Chondrocyte (in vitro differentiated cells): ENCODE results near the gene MPHOSPH6. TPM values are rescaled to one million over a fixed set of nuclear protein-coding genes. Genes with fewer than 3 reads are reported as not detected.

Source experiments
- DNase-seq: peaks from one replicate; pipeline ENCODE4 v3.0.0; 2021; ENCODE audit warnings: mixed read lengths, low spot score
- H3K27ac Mint-ChIP-seq: one replicate; pipeline ENCODE4 v1.8.0; 2021; ENCODE audit warnings: mild to moderate bottlenecking, moderate library complexity, mixed read lengths; ENCODE audit not compliant: unreplicated experiment
- H3K27me3 Mint-ChIP-seq: 2 replicates; pipeline ENCODE4 v1.8.0; 2021; ENCODE audit warnings: low read depth, mixed read lengths
- H3K36me3 Mint-ChIP-seq: 2 replicates; pipeline ENCODE4 v1.8.0; 2021; ENCODE audit warnings: low read depth, mixed read lengths
- H3K4me1 Mint-ChIP-seq: 2 replicates; pipeline ENCODE4 v1.8.0; 2021; ENCODE audit warnings: low read depth, mild to moderate bottlenecking, mixed read lengths
- H3K4me3 Mint-ChIP-seq: one replicate; pipeline ENCODE4 v1.8.0; 2021; ENCODE audit warnings: mild to moderate bottlenecking, moderate library complexity, mixed read lengths; ENCODE audit not compliant: unreplicated experiment
- H3K9me3 Mint-ChIP-seq: 2 replicates; pipeline ENCODE4 v1.8.0; 2021; ENCODE audit warnings: low read depth, mixed read lengths
- total RNA-seq: library from RNA; stranded (reverse); gene quantifications from 3 replicates; pipeline ENCODE4 v1.2.1, GENCODE V29; 2021
- TF ChIP-seq, protein P1 (sequence below): fragments of 200-600 bp; sonication (generic); IDR thresholded peaks from 2 replicates; pipeline ENCODE4 v1.5.0; 2021; ENCODE audit warnings: antibody characterized with exemption, mild to moderate bottlenecking, moderate library complexity

MPHOSPH6 gene
- total RNA-seq, 1 donor from 2014 or later: 14.6 TPM

DNA sequence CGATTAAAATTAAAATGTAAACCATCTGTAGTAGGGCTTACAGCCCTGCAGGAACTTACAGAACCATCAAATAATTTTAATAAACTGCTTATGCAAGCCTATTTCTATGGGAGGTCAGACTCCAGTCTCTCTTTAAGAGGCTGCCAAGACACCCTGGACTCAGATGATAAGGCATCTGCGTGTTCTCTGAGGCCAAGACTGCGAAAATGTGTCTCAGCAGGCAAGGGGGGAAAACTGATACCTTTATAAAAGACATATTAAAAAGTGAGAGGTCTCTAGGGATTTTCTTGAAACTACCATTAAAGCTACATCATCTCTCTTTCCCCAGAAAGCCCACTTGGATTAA, 32.2 kb downstream of the MPHOSPH6 start:
- Mint-ChIP-seq H3K27me3 (no peaks in the 10 kb centered on the region), H3K4me1 (peaks cover 7% of the 10 kb centered on the region), H3K9me3 (peaks cover 3% of the 10 kb centered on the region), H3K27ac (no peak overlapping the region), H3K36me3 (no peaks in the 10 kb centered on the region), H3K4me3 (no peak overlapping the region)
- no peak for DNase-seq
- TF ChIP-seq, protein P1, sequence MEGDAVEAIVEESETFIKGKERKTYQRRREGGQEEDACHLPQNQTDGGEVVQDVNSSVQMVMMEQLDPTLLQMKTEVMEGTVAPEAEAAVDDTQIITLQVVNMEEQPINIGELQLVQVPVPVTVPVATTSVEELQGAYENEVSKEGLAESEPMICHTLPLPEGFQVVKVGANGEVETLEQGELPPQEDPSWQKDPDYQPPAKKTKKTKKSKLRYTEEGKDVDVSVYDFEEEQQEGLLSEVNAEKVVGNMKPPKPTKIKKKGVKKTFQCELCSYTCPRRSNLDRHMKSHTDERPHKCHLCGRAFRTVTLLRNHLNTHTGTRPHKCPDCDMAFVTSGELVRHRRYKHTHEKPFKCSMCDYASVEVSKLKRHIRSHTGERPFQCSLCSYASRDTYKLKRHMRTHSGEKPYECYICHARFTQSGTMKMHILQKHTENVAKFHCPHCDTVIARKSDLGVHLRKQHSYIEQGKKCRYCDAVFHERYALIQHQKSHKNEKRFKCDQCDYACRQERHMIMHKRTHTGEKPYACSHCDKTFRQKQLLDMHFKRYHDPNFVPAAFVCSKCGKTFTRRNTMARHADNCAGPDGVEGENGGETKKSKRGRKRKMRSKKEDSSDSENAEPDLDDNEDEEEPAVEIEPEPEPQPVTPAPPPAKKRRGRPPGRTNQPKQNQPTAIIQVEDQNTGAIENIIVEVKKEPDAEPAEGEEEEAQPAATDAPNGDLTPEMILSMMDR: no peak

DNA sequence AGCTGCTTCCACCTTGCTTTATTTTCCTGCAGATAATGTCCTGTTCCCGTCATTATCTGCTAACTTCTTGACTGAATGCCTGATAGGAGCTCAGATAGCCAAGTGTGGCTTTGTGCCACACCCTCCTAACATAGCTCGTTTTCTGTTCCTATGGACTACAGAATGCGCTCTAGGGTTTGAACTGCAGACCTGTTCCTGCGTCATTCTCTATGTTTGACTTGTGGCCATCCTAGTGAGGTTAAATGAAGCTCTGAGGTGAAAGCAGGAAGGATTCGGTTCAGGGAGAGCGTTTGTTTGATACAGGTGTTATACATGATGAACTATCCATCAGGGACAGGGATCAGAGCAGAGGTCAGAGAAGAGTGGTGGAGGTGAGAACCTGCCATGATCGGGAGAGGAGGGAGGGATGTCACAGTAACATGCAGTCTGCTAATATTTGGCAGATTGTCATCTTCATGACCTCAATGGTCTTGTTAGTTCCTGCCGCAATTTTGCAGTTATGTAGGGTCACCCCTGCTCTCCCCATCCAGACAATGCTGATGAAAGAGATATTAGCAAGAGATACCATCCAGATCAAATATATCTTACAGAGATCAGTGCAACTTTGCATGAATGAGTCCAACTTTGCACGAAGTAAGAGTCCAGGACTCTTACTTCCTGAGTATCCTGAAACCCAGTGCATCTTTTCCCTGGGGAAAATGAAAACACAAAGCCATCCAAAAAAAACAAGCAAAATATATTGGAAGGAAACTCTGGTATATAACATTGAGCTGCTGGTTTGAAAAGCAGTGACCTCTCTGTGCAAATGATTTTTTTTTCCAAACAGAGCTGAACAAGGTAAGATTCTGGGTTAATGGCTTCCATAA, 32.8 kb downstream of the MPHOSPH6 start:
- TF ChIP-seq, protein P1: no peak
- Mint-ChIP-seq H3K36me3 (no peaks in the 10 kb centered on the region), H3K27ac (no peak overlapping the region), H3K9me3 (peaks cover 3% of the 10 kb centered on the region), H3K27me3 (no peaks in the 10 kb centered on the region), H3K4me3 (no peak overlapping the region), H3K4me1 (peaks cover 7% of the 10 kb centered on the region)
- no peak for DNase-seq

DNA sequence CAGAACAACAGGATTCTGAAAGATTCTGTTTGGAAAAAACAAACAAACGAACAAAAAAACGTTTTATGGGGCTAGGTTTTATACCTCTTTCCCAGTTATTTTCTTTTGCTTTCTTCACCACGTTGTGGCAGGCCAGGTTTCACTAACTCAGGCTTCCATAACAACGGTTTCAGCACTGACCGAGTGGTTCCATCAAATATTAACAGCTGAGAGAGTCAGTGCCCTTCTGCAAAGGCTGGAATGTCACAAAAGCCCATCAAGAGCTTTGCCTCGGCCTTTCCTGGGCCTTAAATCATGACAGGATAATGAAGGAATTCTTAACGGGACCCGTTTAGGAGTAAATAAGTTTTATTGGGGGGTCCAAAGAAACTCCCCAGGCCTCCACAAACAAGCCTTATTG, 34.2 kb downstream of the MPHOSPH6 start:
- peaks cover 7% of the 10 kb centered on the region for H3K4me1 Mint-ChIP-seq
- no peak overlapping the region for H3K4me3 Mint-ChIP-seq
- no peaks in the 10 kb centered on the region for H3K9me3 Mint-ChIP-seq
- H3K27me3 Mint-ChIP-seq: no peaks in the 10 kb centered on the region
- TF ChIP-seq, protein P1: no peak
- no peak for DNase-seq
- H3K36me3 Mint-ChIP-seq: no peaks in the 10 kb centered on the region
- no peak overlapping the region for H3K27ac Mint-ChIP-seq

DNA sequence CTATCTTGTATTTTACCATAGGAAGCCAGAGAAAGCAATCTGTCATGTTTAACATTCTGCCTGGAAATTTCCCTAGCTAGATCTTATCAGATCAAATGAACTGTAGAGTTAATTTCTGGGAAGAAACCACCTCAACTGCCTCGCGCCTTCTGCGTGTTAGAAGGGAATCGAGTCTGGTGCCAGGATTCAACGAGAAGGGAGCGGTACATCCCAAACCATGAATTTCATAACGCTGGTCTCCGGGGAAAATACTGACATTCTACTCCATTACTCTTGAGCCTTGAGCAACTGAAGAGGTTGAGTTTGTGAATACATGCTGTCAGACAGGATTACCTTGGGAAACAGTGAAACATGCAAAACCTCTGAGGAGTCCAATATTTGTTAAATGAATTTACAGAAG, 35.2 kb downstream of the MPHOSPH6 start:
- no peaks in the 10 kb centered on the region for H3K27me3 Mint-ChIP-seq
- DNase-seq: no peak
- H3K27ac Mint-ChIP-seq: no peak overlapping the region
- TF ChIP-seq, protein P1: no peak
- H3K36me3 Mint-ChIP-seq: no peaks in the 10 kb centered on the region
- H3K9me3 Mint-ChIP-seq: no peaks in the 10 kb centered on the region
- no peak overlapping the region for H3K4me3 Mint-ChIP-seq
- peaks cover 7% of the 10 kb centered on the region for H3K4me1 Mint-ChIP-seq

DNA sequence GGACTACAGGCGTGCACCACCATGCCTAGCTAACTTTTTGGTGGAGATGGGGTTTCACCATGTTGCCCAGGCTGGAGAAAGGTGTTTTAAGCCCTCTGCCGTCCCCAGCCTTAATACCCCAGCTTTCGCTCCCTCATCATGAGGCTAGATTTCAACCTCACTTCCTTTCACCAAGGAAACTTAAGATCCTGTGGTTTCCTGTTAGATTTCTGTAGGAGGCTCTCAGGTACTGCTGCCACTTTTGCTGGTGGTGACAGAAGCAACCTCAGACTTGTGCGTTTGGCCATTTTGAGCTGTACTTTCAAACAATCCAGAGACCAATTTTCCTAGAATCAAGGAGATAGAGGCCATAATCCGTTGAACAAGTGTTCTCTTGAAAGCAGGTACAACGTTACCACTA, 36.2 kb downstream of the MPHOSPH6 start:
- no peak overlapping the region for H3K4me3 Mint-ChIP-seq
- TF ChIP-seq, protein P1: no peak
- no peaks in the 10 kb centered on the region for H3K9me3 Mint-ChIP-seq
- H3K27ac Mint-ChIP-seq: no peak overlapping the region
- H3K36me3 Mint-ChIP-seq: no peaks in the 10 kb centered on the region
- DNase-seq: no peak
- peaks cover 7% of the 10 kb centered on the region for H3K4me1 Mint-ChIP-seq
- no peaks in the 10 kb centered on the region for H3K27me3 Mint-ChIP-seq
